Measurements from ENCODE around the gene HGFAC. TPM values are rescaled to one million over a fixed set of nuclear protein-coding genes. Genes with fewer than 3 reads are reported as not detected.

Gene HGFAC
- polyA plus RNA-seq, 4 donors, result 0.21 to 0.30 TPM; not detected in 2

GRCh38 chr4:3471886-3472285 lies 30.1 kb downstream of the HGFAC start:
- Histone ChIP-seq H3K4me1 (ENCODE audit: control insufficient read depth in 3 of 3, insufficient read depth in 2 of 3, low read depth in 1 of 3, low read length in 2 of 3) (no peaks in the 10 kb centered on the region), H3K27ac (ENCODE audit: low read depth in 1 of 3, low read length in 2 of 3) (no peak overlapping the region), H3K9me3 (ENCODE audit: control insufficient read depth in 2 of 2, insufficient read depth in 1 of 2, low read depth in 1 of 2, low read length in 1 of 2) (no peaks in the 10 kb centered on the region), H3K27me3 (ENCODE audit: control insufficient read depth in 3 of 3, insufficient read depth in 3 of 3, low read length in 3 of 3) (peaks cover 0 to 3% (median 0%) of the 10 kb centered on the region in 3 donors), H3K36me3 (ENCODE audit: control insufficient read depth in 3 of 3, insufficient read depth in 2 of 3, low read depth in 1 of 3, low read length in 3 of 3) (no peaks in the 10 kb centered on the region), H3K4me3 (ENCODE audit: low read depth in 1 of 3, low read length in 3 of 3) (no peak overlapping the region)
- WGBS, 3 donors, result 80 to 86% (median 83%) methylated on average over 15 of the region's 15 CpGs
- no peak for FAIRE-seq
- no peak for DNase-seq

DNA sequence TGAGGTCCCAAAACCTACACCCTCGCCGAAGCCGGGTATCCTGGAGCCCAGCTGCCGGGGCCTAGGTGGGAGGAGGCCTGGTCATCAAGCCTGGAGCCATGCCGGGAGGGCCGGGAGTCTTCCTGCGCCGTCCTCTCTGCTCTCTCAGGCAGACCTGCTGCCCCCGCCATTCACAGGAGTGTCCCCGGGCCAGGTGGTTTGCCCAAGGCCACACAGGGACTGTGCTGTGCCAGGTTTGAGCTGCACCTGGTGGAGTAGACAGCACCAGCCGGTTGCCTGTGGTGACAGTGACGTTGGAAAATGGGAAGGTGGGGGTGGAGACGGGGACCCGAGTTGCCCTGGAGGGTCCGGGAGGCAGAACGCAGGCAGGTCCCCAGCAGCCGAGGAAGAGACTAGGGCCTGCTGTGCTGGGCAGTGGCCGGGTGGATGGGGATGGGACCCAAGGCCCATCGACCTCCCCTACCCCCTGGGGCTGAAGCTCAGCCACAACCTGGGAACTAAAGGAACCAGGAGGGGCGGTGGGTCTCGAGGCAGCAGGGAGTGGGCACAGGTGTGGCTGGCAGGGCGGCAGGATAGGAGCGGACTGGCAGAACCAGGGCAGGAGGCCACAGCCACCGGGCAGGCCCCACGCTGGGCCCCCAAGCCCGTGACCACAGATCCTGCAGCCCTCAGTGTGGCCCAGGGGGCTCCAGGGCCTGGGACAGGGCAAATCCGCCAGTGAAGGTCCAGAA lies 30.8 kb downstream of the HGFAC start:
- Histone ChIP-seq H3K27ac (ENCODE audit: low read depth in 1 of 3, low read length in 2 of 3) (no peak overlapping the region), H3K36me3 (ENCODE audit: control insufficient read depth in 3 of 3, insufficient read depth in 2 of 3, low read depth in 1 of 3, low read length in 3 of 3) (no peaks in the 10 kb centered on the region), H3K4me3 (ENCODE audit: low read depth in 1 of 3, low read length in 3 of 3) (no peak overlapping the region), H3K4me1 (ENCODE audit: control insufficient read depth in 3 of 3, insufficient read depth in 2 of 3, low read depth in 1 of 3, low read length in 2 of 3) (no peaks in the 10 kb centered on the region), H3K9me3 (ENCODE audit: control insufficient read depth in 2 of 2, insufficient read depth in 1 of 2, low read depth in 1 of 2, low read length in 1 of 2) (no peaks in the 10 kb centered on the region), H3K27me3 (ENCODE audit: control insufficient read depth in 3 of 3, insufficient read depth in 3 of 3, low read length in 3 of 3) (peaks cover 0 to 3% (median 0%) of the 10 kb centered on the region in 3 donors)
- DNase-seq, result no peak
- no peak for FAIRE-seq
- WGBS, 3 donors, result 32 to 89% (median 43%) methylated on average over 23 to 27 of the region's 27 CpGs

DNA sequence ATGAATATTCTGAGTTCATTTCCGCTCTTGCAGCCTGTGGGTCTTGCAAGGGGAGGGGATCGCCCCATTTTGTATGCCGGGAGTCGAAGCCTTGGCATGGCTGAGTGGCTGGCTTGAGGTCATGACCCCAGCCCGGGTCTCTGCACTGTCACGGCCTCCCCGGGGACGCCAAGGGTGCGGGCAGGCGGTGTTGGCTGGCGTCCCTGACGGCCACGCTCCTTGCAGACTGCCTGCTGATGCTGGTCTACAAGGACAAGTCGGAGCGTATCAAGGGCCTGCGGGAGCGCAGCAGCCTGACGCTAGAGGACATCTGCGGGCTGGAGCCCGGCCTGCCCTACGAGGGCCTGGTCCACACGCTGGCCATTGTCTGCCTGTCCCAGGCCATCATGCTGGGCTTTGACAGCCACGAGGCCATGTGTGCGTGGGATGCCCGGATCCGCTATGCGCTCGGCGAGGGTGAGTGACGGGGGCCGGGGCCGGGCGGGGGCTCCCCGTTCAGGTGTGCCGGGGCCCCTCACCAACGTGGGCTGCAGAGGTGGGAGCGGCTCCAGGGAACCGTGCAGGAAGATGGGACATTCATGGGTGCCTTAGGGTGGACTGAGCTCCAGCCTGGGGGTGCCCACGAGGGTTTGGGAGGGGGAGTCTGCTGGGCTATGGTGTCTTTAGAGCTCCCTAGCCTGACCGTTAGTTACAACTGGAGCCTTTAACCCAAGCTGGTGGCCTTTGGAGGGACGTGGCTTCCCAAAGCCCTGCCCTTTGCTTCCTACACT lies 31.6 kb downstream of the HGFAC start:
- peaks cover 0 to 8% (median 0%) of the 10 kb centered on the region in 3 donors for H3K27me3 ChIP-seq (ENCODE audit: control insufficient read depth in 3 of 3, insufficient read depth in 3 of 3, low read length in 3 of 3)
- no peak for FAIRE-seq

GRCh38 chr4:3473996-3474765 lies 32.4 kb downstream of the HGFAC start:
- Histone ChIP-seq H3K9me3 (ENCODE audit: control insufficient read depth in 2 of 2, insufficient read depth in 1 of 2, low read depth in 1 of 2, low read length in 1 of 2) (no peaks in the 10 kb centered on the region), H3K27ac (ENCODE audit: low read depth in 1 of 3, low read length in 2 of 3) (no peak overlapping the region), H3K4me3 (ENCODE audit: low read depth in 1 of 3, low read length in 3 of 3) (no peak overlapping the region), H3K36me3 (ENCODE audit: control insufficient read depth in 3 of 3, insufficient read depth in 2 of 3, low read depth in 1 of 3, low read length in 3 of 3) (no peaks in the 10 kb centered on the region), H3K4me1 (ENCODE audit: control insufficient read depth in 3 of 3, insufficient read depth in 2 of 3, low read depth in 1 of 3, low read length in 2 of 3) (no peaks in the 10 kb centered on the region), H3K27me3 (ENCODE audit: control insufficient read depth in 3 of 3, insufficient read depth in 3 of 3, low read length in 3 of 3) (peaks cover 0 to 8% (median 0%) of the 10 kb centered on the region in 3 donors)
- FAIRE-seq (no peak), DNase-seq (no peak)
- WGBS, 3 donors, result 80 to 81% (median 80%) methylated on average over 13 of the region's 13 CpGs

More for the DNA sequence above, 31.6 kb downstream of the HGFAC start:
- DNase-seq, result no peak
- no peak overlapping the region for H3K27ac ChIP-seq (ENCODE audit: low read depth in 1 of 3, low read length in 2 of 3)
- H3K36me3 ChIP-seq (ENCODE audit: control insufficient read depth in 3 of 3, insufficient read depth in 2 of 3, low read depth in 1 of 3, low read length in 3 of 3), result no peaks in the 10 kb centered on the region
- 80 to 85% (median 83%) methylated on average over 40 to 41 of the region's 41 CpGs for WGBS, 3 donors
- no peaks in the 10 kb centered on the region for H3K4me1 ChIP-seq (ENCODE audit: control insufficient read depth in 3 of 3, insufficient read depth in 2 of 3, low read depth in 1 of 3, low read length in 2 of 3)
- H3K4me3 ChIP-seq (ENCODE audit: low read depth in 1 of 3, low read length in 3 of 3), result no peak overlapping the region
- H3K9me3 ChIP-seq (ENCODE audit: control insufficient read depth in 2 of 2, insufficient read depth in 1 of 2, low read depth in 1 of 2, low read length in 1 of 2), result no peaks in the 10 kb centered on the region

DNA sequence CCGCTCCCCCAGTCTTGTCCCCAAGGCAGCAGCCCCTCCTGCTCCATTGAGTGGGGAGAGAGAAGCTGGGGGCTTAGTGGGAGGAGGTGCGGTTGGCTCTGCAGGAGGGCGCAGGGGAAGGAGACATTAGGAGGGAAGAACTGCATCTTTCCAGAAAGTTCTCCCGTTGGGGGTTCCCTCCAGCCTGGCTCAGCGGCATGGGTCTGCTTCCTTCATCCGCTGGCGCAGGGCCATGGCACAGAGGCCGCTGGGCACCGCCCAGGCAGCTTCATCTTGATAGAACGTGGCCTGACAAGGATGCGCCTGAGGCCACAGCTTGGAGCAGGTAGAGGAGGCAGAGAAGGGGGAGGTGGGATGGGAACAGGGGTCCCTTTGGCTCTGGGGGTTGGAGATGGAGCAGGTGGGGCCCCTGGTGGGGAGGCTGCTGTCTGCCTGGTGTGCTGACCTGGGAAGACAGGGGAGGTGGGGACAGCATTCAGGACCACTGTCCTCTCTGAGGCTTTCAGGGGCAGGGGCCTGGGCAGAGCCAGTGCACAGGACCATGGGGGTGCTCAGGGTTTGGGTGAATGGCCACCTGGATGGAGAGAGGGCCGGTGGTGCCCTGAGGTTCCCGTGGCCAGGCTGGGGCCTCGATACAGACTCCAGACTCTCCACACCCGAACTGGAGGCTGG lies 33.4 kb downstream of the HGFAC start:
- no peaks in the 10 kb centered on the region for H3K4me1 ChIP-seq (ENCODE audit: control insufficient read depth in 3 of 3, insufficient read depth in 2 of 3, low read depth in 1 of 3, low read length in 2 of 3)
- no peak overlapping the region for H3K27ac ChIP-seq (ENCODE audit: low read depth in 1 of 3, low read length in 2 of 3)
- FAIRE-seq (no peak), DNase-seq (no peak)
- no peak overlapping the region for H3K4me3 ChIP-seq (ENCODE audit: low read depth in 1 of 3, low read length in 3 of 3)
- no peaks in the 10 kb centered on the region for H3K36me3 ChIP-seq (ENCODE audit: control insufficient read depth in 3 of 3, insufficient read depth in 2 of 3, low read depth in 1 of 3, low read length in 3 of 3)
- no peaks in the 10 kb centered on the region for H3K9me3 ChIP-seq (ENCODE audit: control insufficient read depth in 2 of 2, insufficient read depth in 1 of 2, low read depth in 1 of 2, low read length in 1 of 2)
- whole genome bisulfite sequencing, 3 donors, result 47 to 78% (median 60%) methylated on average over 15 of the region's 15 CpGs
- H3K27me3 ChIP-seq (ENCODE audit: control insufficient read depth in 3 of 3, insufficient read depth in 3 of 3, low read length in 3 of 3), result peaks cover 0 to 8% (median 0%) of the 10 kb centered on the region in 3 donors

- peaks cover 0 to 2% (median 0%) of the 10 kb centered on the region in 3 donors for H3K4me1 ChIP-seq (ENCODE audit: control insufficient read depth in 3 of 3, insufficient read depth in 2 of 3, low read depth in 1 of 3, low read length in 2 of 3)
- WGBS, 3 donors, result 42 to 71% (median 54%) methylated on average over 17 to 22 of the region's 22 CpGs
- peaks cover 0 to 10% (median 0%) of the 10 kb centered on the region in 3 donors for H3K27me3 ChIP-seq (ENCODE audit: control insufficient read depth in 3 of 3, insufficient read depth in 3 of 3, low read length in 3 of 3)
- H3K9me3 ChIP-seq (ENCODE audit: control insufficient read depth in 2 of 2, insufficient read depth in 1 of 2, low read depth in 1 of 2, low read length in 1 of 2), result no peaks in the 10 kb centered on the region
- no peaks in the 10 kb centered on the region for H3K36me3 ChIP-seq (ENCODE audit: control insufficient read depth in 3 of 3, insufficient read depth in 2 of 3, low read depth in 1 of 3, low read length in 3 of 3)
- DNase-seq (no peak), FAIRE-seq (no peak)
- H3K4me3 ChIP-seq (ENCODE audit: low read depth in 1 of 3, low read length in 3 of 3), result no peak overlapping the region
- H3K27ac ChIP-seq (ENCODE audit: low read depth in 1 of 3, low read length in 2 of 3), result no peak overlapping the region
Measured at GRCh38 chr4:3475713-3476260, 34.0 kb downstream of the HGFAC start.

DNA sequence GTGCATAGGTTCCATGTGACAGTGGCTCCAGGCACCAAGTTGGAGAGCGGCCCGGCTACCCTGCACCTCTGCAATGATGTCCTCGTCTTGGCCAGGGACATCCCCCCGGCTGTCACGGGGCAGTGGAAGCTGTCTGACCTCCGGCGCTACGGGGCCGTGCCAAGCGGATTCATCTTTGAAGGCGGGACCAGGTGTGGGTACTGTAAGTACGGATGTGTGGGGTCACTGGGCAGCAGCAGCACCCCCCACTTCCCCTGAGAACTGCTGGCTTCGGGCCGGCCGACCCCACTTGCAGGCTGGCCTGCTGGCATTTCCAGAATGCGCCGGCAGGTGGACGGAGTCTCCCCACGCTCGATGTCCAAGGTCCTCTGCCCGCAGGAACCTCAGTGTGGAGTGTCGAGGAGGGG lies 34.6 kb downstream of the HGFAC start:
- WGBS, 3 donors, result 81 to 88% (median 84%) methylated on average over 22 of the region's 22 CpGs
- no peaks in the 10 kb centered on the region for H3K36me3 ChIP-seq (ENCODE audit: control insufficient read depth in 3 of 3, insufficient read depth in 2 of 3, low read depth in 1 of 3, low read length in 3 of 3)
- H3K27ac ChIP-seq (ENCODE audit: low read depth in 1 of 3, low read length in 2 of 3), result no peak overlapping the region
- peaks cover 0 to 3% (median 0%) of the 10 kb centered on the region in 3 donors for H3K4me1 ChIP-seq (ENCODE audit: control insufficient read depth in 3 of 3, insufficient read depth in 2 of 3, low read depth in 1 of 3, low read length in 2 of 3)
- no peaks in the 10 kb centered on the region for H3K9me3 ChIP-seq (ENCODE audit: control insufficient read depth in 2 of 2, insufficient read depth in 1 of 2, low read depth in 1 of 2, low read length in 1 of 2)
- no peak for DNase-seq
- H3K4me3 ChIP-seq (ENCODE audit: low read depth in 1 of 3, low read length in 3 of 3), result no peak overlapping the region
- peaks cover 0 to 16% (median 0%) of the 10 kb centered on the region in 3 donors for H3K27me3 ChIP-seq (ENCODE audit: control insufficient read depth in 3 of 3, insufficient read depth in 3 of 3, low read length in 3 of 3)
- no peak for FAIRE-seq
